Spleen (tissue), 11 donors: ENCODE measurements around the gene ALDH1A2. TPM values are rescaled to one million over a fixed set of nuclear protein-coding genes. Genes with fewer than 3 reads are reported as not detected.

ENCODE experiments used
- DNase-seq: peaks from one replicate; pipeline ENCODE4 v3.0.0-alpha.2; 2020
- H3K27ac ChIP-seq, 8 donors: fragments of 200-600 bp; sonication (generic) in 7 of 8; 1 replicate in 4 of 8; 2 replicates in 4 of 8; pipeline versions ENCODE4 v1.5.0 to v1.8.0; 2016 to 2021; ENCODE audit warnings: inconsistent platforms in 4 of 8, mild to moderate bottlenecking in 4 of 8, moderate library complexity in 1 of 8
- H3K27me3 ChIP-seq, 7 donors: fragments of 200-600 bp; sonication (generic) in 6 of 7; replicated peaks in 1 of 7; 1 replicate in 4 of 7; 2 replicates in 3 of 7; pipeline versions ENCODE4 v1.5.0 to v1.8.0; 2016 to 2021; ENCODE audit warnings: inconsistent platforms in 3 of 7, mild to moderate bottlenecking in 1 of 7
- H3K36me3 ChIP-seq, 6 donors: fragments of 200-600 bp; sonication (generic) in 5 of 6; 1 replicate in 4 of 6; 2 replicates in 2 of 6; pipeline versions ENCODE4 v1.5.0 to v1.8.0; 2016 to 2021; ENCODE audit warnings: inconsistent platforms in 2 of 6
- H3K4me1 ChIP-seq, 6 donors: fragments of 200-600 bp; sonication (generic) in 5 of 6; 1 replicate in 3 of 6; 2 replicates in 3 of 6; pipeline versions ENCODE4 v1.5.0 to v1.8.0; 2016 to 2021; ENCODE audit warnings: inconsistent platforms in 3 of 6
- H3K4me3 ChIP-seq, 8 donors: fragments of 200-600 bp; sonication (generic) in 7 of 8; 1 replicate in 4 of 8; 2 replicates in 4 of 8; pipeline versions ENCODE4 v1.5.0 to v1.8.0; 2016 to 2021; ENCODE audit warnings: inconsistent platforms in 4 of 8, mild to moderate bottlenecking in 4 of 8, moderate library complexity in 2 of 8
- H3K9me3 ChIP-seq, 8 donors: fragments of 200-600 bp; sonication (generic) in 7 of 8; 1 replicate in 4 of 8; 2 replicates in 4 of 8; pipeline versions ENCODE4 v1.5.0 to v1.8.0; 2016 to 2021; ENCODE audit warnings: inconsistent platforms in 4 of 8
- POLR2A ChIP-seq, 3 donors: fragments of 450-650 bp; IDR thresholded peaks; one replicate each; pipeline ENCODE4 v1.5.1; 2017; ENCODE audit warnings: antibody characterized with exemption in 3 of 3, mild to moderate bottlenecking in 1 of 3
- POLR2AphosphoS5 ChIP-seq, 3 donors: sonication (generic); formaldehyde crosslinking; IDR thresholded peaks; one replicate each; pipeline ENCODE4 v1.5.1; 2017; ENCODE audit warnings: antibody characterized with exemption in 3 of 3
- WGBS, 5 donors: extraction: QIAGEN DNeasy Blood & Tissue Kit in 3 of 5; methylation state at CpG; one replicate each; pipeline versions ENCODE4 v1.1.5 to v1.1.7; 2013 to 2018; 5-methylcytosine and 5-hydroxymethylcytosine counted together
- intact Hi-C: fragments of 100-400 bp; cut with DNase I; formaldehyde crosslinking; loops from one replicate; pipeline ENCODE4 v1.15.0; 2023; ENCODE audit warnings: low total_unique reads
- polyA plus RNA-seq, 3 donors: library from polyadenylated mRNA; stranded (reverse); fragments of 200-250 nt; gene quantifications; one replicate each; pipeline ENCODE4 v1.2.1, GENCODE V29; 2013
- total RNA-seq, 7 donors: library from RNA; depleted of rRNA in 3 of 7; stranded (reverse); fragments of >200 nt in 3 of 7; fragmentation: NEBNext Ultra II Directional in 4 of 7; extraction: Animal tissue kit (Norgen Biotek cat#: 25700) in 4 of 7; gene quantifications; one replicate each; pipeline versions ENCODE4 v1.1.0 to v1.2.1, GENCODE V29; 2016 to 2021
- TF ChIP-seq, protein P1 (sequence below), 11 experiments: fragments of 200-600 bp in 7 of 11; fragments of 450-650 bp in 4 of 11; sonication (generic) in 4 of 11; IDR thresholded peaks in 8 of 11; conservative IDR thresholded peaks in 3 of 11; 1 replicate in 7 of 11; 2 replicates in 4 of 11; pipeline versions ENCODE4 v1.4.0 to v1.8.0; 2016 to 2021; ENCODE audit warnings: antibody characterized with exemption in 11 of 11, inconsistent platforms in 4 of 11, mild to moderate bottlenecking in 1 of 11
- donor health status: healthy with polysubstance abuse.
- donor health status: DM: no; HTN: no; CAD: no; lungs with moderate emphysema.
- donor health status: DM: no; HTN: no; CAD: no.
- donor health status: Bipolar disorder and iron deficiency.
- donor health status: healthy.
- donor health status: DM: no; HTN: no; CAD: no.
- donor health status: DM: yes; HTN: yes; CAD: no.

The ALDH1A2 gene
- total and polyA plus RNA-seq, 10 donors, result 0.26 to 20.3 (median 4.8) TPM

DNA sequence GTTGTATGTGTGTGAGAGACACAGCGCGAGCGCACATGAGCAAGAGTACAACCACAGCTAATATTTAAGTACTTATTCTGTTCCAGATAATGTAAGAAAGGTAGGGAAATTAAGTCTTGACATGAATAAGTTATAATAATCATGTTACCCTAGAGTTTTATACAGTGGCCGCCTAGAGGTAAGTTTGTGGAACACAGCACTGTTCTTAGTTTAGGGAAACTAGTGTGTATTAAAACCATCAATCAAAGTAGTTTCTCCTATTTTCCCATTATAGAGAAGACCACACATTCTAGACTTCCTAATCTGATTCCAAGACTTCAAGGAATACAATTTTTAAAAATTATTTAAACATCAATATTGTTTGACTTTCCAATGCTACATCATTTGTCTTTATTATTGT, 9.5 kb downstream of the ALDH1A2 start:
- intact Hi-C loops, result no loop called here
- Histone ChIP-seq H3K27me3 (peaks cover 0 to 30% (median 5%) of the 10 kb centered on the region in 7 donors), H3K4me1 (peaks cover 0 to 6% (median 0%) of the 10 kb centered on the region in 6 donors), H3K36me3 (no peaks in the 10 kb centered on the region), H3K4me3 (no peak overlapping the region), H3K9me3 (no peaks in the 10 kb centered on the region), H3K27ac (no peak overlapping the region)
- 85 to 93% (median 89%) methylated on average over 4 of the region's 4 CpGs for WGBS, 5 donors
- TF ChIP-seq POLR2AphosphoS5 (IDR thresholded peaks at IDR 0.05), result no peak
- TF ChIP-seq, protein P1, sequence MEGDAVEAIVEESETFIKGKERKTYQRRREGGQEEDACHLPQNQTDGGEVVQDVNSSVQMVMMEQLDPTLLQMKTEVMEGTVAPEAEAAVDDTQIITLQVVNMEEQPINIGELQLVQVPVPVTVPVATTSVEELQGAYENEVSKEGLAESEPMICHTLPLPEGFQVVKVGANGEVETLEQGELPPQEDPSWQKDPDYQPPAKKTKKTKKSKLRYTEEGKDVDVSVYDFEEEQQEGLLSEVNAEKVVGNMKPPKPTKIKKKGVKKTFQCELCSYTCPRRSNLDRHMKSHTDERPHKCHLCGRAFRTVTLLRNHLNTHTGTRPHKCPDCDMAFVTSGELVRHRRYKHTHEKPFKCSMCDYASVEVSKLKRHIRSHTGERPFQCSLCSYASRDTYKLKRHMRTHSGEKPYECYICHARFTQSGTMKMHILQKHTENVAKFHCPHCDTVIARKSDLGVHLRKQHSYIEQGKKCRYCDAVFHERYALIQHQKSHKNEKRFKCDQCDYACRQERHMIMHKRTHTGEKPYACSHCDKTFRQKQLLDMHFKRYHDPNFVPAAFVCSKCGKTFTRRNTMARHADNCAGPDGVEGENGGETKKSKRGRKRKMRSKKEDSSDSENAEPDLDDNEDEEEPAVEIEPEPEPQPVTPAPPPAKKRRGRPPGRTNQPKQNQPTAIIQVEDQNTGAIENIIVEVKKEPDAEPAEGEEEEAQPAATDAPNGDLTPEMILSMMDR (IDR thresholded peaks at IDR 0.05 in 8 of 11, conservative IDR thresholded peaks at IDR 0.05 in 3 of 11), result no peak
- no peak for TF ChIP-seq POLR2A (IDR thresholded peaks at IDR 0.05)
- DNase-seq, result no peak

DNA sequence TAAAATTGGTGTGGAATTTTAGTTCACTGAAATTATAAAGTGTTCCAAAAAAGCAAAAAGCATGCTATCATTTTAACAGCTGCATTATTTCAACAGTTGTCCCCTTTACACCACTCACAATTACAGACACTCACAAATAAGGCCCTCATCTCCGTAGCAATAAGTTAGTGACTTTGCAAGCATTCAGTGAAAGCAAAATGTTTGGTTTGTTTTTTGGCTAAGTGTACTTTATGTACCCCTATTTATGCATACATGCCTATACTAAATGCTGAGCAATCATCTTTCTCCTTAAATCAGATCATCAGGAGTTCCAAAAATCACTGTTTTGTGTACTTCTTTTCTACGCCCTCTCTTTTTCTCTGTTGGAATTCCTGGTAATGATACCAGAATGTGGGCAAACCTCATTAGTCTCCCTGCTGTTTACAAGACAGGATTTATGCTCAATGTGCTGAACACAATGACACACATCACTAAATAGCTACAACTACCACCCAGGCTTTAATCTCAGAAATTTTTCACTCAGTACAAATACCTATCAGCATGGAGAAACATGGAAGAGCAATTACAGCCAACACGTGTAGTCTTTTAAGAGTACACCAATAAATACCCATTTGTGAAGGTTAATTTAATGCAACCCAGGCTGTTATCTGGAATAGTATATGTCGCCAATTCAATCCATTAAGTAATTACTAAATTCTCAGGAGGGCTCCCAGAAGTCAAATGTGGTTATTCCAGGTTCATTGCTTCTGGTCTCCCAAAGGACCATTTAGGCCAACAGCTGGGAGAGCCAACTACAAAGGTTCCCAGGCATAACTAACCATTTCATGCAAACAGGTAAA, 12.0 kb downstream of the ALDH1A2 start:
- Histone ChIP-seq H3K4me1 (peaks cover 0 to 6% (median 0%) of the 10 kb centered on the region in 6 donors), H3K27me3 (peaks cover 0 to 13% (median 0%) of the 10 kb centered on the region in 7 donors), H3K4me3 (no peak overlapping the region), H3K36me3 (no peaks in the 10 kb centered on the region), H3K27ac (no peak overlapping the region), H3K9me3 (no peaks in the 10 kb centered on the region)
- no peak for DNase-seq
- TF ChIP-seq, protein P1 (IDR thresholded peaks at IDR 0.05 in 8 of 11, conservative IDR thresholded peaks at IDR 0.05 in 3 of 11), result no peak
- TF ChIP-seq POLR2AphosphoS5 (IDR thresholded peaks at IDR 0.05) (no peak), POLR2A (IDR thresholded peaks at IDR 0.05) (no peak)
- intact Hi-C loops, result no loop called here
- 71 to 89% (median 81%) methylated on average over 4 of the region's 4 CpGs for WGBS, 5 donors

DNA sequence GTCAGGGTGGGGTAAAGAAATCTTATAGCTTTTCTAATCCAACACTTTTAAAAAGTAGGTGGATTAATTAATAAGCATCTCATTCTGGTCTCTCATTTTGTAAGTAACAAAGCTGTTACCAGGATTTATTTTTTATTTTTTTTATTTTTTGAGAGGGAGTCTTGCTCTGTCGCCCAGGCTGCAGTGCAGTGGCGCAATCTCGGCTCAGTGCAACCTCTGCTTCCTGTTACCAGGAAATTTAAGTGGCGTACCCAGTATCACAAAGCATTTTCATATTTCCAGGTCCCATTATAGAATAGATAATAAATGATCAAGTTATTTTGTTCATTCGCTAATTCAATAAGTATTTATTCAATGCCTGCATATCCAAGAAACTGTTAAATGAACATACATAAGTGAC, 13.2 kb downstream of the ALDH1A2 start:
- intact Hi-C loops, result no loop called here
- H3K9me3 ChIP-seq, result no peaks in the 10 kb centered on the region
- peaks cover 0 to 6% (median 0%) of the 10 kb centered on the region in 6 donors for H3K4me1 ChIP-seq
- no peak overlapping the region for H3K4me3 ChIP-seq
- DNase-seq, result no peak
- H3K27ac ChIP-seq, result no peak overlapping the region
- H3K36me3 ChIP-seq, result no peaks in the 10 kb centered on the region
- peaks cover 0 to 5% (median 0%) of the 10 kb centered on the region in 7 donors for H3K27me3 ChIP-seq
- TF ChIP-seq POLR2A (IDR thresholded peaks at IDR 0.05) (no peak), POLR2AphosphoS5 (IDR thresholded peaks at IDR 0.05) (no peak)
- TF ChIP-seq, protein P1 (IDR thresholded peaks at IDR 0.05 in 8 of 11, conservative IDR thresholded peaks at IDR 0.05 in 3 of 11), result no peak
- 63 to 84% (median 71%) methylated on average over 5 of the region's 5 CpGs for WGBS, 5 donors

DNA sequence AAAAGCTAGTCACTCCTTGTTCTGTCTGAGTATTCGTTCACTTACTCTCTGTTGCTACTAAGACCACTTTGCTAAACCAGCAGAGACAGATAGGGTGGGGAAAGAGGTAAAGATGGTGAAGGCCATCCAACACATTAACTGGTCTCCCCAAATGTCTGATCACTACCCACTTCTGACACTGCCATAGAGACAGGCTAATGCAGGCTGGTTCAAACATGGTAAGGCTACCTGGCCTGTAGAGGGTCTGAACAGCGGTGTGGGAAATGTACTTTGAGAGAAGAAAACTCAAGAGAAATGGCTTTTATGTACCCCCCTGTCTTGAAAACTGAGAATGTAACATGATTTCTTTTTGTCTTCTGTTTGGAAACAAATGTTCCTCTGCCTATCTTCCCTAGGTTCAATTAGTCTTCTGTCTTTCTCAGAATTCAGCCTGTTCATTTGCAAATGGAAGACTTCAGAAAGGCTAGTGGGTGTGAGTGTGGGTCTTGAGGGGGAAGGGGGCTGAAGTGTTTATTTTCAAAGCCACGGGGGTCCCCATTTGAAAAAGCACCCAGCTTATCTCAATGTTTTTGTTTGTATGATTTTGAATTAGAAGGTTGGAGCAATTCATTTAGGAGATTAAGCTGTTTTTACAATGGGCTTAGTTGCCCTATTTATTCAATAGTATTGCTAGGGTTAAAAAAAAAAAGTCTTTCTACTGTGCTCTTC, 15.8 kb downstream of the ALDH1A2 start:
- TF ChIP-seq POLR2A (IDR thresholded peaks at IDR 0.05) (no peak), POLR2AphosphoS5 (IDR thresholded peaks at IDR 0.05) (no peak)
- TF ChIP-seq, protein P1 (IDR thresholded peaks at IDR 0.05 in 8 of 11, conservative IDR thresholded peaks at IDR 0.05 in 3 of 11), result no peak
- H3K4me3 ChIP-seq, result no peak overlapping the region
- no peaks in the 10 kb centered on the region for H3K9me3 ChIP-seq
- intact Hi-C loops, result loop anchor here (10.0 kb wide), 1 partner anchor 135 kb away; no protein-coding TSS in a partner anchor
- no peaks in the 10 kb centered on the region for H3K36me3 ChIP-seq
- H3K4me1 ChIP-seq, result peaks cover 0 to 6% (median 0%) of the 10 kb centered on the region in 6 donors
- peaks cover 0 to 5% (median 0%) of the 10 kb centered on the region in 7 donors for H3K27me3 ChIP-seq
- no peak overlapping the region for H3K27ac ChIP-seq
- WGBS, 5 donors, result 75 to 84% (median 82%) methylated on average over 3 of the region's 3 CpGs
- no peak for DNase-seq
